GM12874 (cell line): Measurements from ENCODE around the gene TNRC6A.

Experiments
- CTCF ChIP-seq: IDR thresholded peaks from 2 replicates; pipeline ENCODE4 v1.5.1; 2011; ENCODE audit warnings: low read depth, mild to moderate bottlenecking, control low read depth, low read length, moderate library complexity; ENCODE audit not compliant: insufficient read depth

Gene TNRC6A

GRCh38 chr16:24753437-24753836, 24.0 kb downstream of the TNRC6A start:
- TF ChIP-seq CTCF, result no peak

GRCh38 chr16:24754543-24754942, 25.1 kb downstream of the TNRC6A start:
- TF ChIP-seq CTCF, result no peak

- TF ChIP-seq CTCF, result no peak
Observed at GRCh38 chr16:24755201-24755874, 25.9 kb downstream of the TNRC6A start.

GRCh38 chr16:24758373-24758772, 28.9 kb downstream of the TNRC6A start:
- TF ChIP-seq CTCF, result no peak

- TF ChIP-seq CTCF, result no peak
Observed at GRCh38 chr16:24759006-24759405, 29.6 kb downstream of the TNRC6A start.

GRCh38 chr16:24761526-24761925, 32.1 kb downstream of the TNRC6A start:
- TF ChIP-seq CTCF, result no peak

GRCh38 chr16:24764916-24765315, 35.5 kb downstream of the TNRC6A start:
- TF ChIP-seq CTCF, result no peak

GRCh38 chr16:24766057-24766456, 36.6 kb downstream of the TNRC6A start:
- no peak for TF ChIP-seq CTCF
